HL-60 (cell line): ENCODE results near the gene ABAT.
A peak's percentile ranks its signal among the peaks of the same experiment; 100 is the strongest.

Experiments
- DNase-seq, 2 experiments: peaks; one replicate each; pipeline ENCODE4 v3.0.0-alpha.2; 2010 to 2020; ENCODE audit warnings: low read depth in 1 of 2, low spot score in 1 of 2
- H3K27ac ChIP-seq: fragments of 250-450 bp; sonication (Bioruptor Pico); replicated peaks from 2 replicates; pipeline ENCODE4 v1.5.1; 2020; ENCODE audit warnings: mild to moderate bottlenecking, moderate library complexity
- H3K27me3 ChIP-seq: fragments of 250-450 bp; sonication (Bioruptor Pico); 2 replicates; pipeline ENCODE4 v1.5.1; 2021; ENCODE audit warnings: mild to moderate bottlenecking, moderate library complexity; ENCODE audit not compliant: insufficient read depth, poor library complexity, severe bottlenecking
- H3K4me3 ChIP-seq: replicated peaks from 2 replicates; pipeline ENCODE4 v1.5.1; 2011; ENCODE audit warnings: mild to moderate bottlenecking, control low read depth, low read length; ENCODE audit not compliant: insufficient read depth
- GABPA ChIP-seq: IDR thresholded peaks from 2 replicates; pipeline ENCODE4 v1.6.1; 2012; ENCODE audit warnings: low read depth
- POLR2AphosphoS5 ChIP-seq: IDR thresholded peaks from 2 replicates; pipeline ENCODE4 v1.6.1; 2012; ENCODE audit warnings: low read depth
- SPI1 ChIP-seq: IDR thresholded peaks from 2 replicates; pipeline ENCODE4 v1.6.1; 2012; ENCODE audit warnings: low read depth, mild to moderate bottlenecking, borderline replicate concordance
- TF ChIP-seq, protein P1 (sequence below): IDR thresholded peaks from one replicate; pipeline ENCODE4 v1.5.1; 2011; ENCODE audit warnings: low read length, control low read depth, inconsistent platforms; ENCODE audit not compliant: insufficient read depth
- TF ChIP-seq, protein P2 (sequence below): IDR thresholded peaks from 2 replicates; pipeline ENCODE4 v1.6.1; 2012; ENCODE audit warnings: low read depth; ENCODE audit not compliant: insufficient replicate concordance

Gene ABAT

DNA sequence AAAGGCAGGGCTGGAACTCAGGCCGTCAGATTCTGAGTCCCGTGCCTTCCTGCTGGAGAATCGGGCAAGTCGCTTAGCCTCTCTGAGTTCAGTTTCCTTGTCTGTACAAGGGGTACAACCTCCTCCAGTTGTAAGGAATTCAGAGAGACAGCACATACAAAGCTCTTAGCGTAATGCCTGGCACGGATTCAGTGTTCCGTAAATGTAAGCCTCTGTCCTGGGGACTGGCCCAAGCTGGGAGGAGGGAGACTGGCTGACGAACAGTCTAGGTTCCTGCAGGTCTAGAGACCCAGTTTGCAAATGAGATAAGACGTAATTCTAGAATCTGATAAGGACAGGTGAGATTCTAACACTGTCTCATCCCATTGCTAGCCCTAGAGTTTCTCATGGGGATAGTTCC lies 43.0 kb upstream of the ABAT start:
- no peak for DNase-seq
- no peaks in the 10 kb centered on the region for H3K27me3 ChIP-seq
- no peak overlapping the region; the same call in 1 of the 2 replicates for H3K27ac ChIP-seq
- TF ChIP-seq POLR2AphosphoS5 (no peak), SPI1 (no peak), GABPA (no peak)
- TF ChIP-seq, protein P1, sequence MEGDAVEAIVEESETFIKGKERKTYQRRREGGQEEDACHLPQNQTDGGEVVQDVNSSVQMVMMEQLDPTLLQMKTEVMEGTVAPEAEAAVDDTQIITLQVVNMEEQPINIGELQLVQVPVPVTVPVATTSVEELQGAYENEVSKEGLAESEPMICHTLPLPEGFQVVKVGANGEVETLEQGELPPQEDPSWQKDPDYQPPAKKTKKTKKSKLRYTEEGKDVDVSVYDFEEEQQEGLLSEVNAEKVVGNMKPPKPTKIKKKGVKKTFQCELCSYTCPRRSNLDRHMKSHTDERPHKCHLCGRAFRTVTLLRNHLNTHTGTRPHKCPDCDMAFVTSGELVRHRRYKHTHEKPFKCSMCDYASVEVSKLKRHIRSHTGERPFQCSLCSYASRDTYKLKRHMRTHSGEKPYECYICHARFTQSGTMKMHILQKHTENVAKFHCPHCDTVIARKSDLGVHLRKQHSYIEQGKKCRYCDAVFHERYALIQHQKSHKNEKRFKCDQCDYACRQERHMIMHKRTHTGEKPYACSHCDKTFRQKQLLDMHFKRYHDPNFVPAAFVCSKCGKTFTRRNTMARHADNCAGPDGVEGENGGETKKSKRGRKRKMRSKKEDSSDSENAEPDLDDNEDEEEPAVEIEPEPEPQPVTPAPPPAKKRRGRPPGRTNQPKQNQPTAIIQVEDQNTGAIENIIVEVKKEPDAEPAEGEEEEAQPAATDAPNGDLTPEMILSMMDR, result no peak
- TF ChIP-seq, protein P2, sequence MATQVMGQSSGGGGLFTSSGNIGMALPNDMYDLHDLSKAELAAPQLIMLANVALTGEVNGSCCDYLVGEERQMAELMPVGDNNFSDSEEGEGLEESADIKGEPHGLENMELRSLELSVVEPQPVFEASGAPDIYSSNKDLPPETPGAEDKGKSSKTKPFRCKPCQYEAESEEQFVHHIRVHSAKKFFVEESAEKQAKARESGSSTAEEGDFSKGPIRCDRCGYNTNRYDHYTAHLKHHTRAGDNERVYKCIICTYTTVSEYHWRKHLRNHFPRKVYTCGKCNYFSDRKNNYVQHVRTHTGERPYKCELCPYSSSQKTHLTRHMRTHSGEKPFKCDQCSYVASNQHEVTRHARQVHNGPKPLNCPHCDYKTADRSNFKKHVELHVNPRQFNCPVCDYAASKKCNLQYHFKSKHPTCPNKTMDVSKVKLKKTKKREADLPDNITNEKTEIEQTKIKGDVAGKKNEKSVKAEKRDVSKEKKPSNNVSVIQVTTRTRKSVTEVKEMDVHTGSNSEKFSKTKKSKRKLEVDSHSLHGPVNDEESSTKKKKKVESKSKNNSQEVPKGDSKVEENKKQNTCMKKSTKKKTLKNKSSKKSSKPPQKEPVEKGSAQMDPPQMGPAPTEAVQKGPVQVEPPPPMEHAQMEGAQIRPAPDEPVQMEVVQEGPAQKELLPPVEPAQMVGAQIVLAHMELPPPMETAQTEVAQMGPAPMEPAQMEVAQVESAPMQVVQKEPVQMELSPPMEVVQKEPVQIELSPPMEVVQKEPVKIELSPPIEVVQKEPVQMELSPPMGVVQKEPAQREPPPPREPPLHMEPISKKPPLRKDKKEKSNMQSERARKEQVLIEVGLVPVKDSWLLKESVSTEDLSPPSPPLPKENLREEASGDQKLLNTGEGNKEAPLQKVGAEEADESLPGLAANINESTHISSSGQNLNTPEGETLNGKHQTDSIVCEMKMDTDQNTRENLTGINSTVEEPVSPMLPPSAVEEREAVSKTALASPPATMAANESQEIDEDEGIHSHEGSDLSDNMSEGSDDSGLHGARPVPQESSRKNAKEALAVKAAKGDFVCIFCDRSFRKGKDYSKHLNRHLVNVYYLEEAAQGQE, result no peak
- H3K4me3 ChIP-seq, result no peak overlapping the region

DNA sequence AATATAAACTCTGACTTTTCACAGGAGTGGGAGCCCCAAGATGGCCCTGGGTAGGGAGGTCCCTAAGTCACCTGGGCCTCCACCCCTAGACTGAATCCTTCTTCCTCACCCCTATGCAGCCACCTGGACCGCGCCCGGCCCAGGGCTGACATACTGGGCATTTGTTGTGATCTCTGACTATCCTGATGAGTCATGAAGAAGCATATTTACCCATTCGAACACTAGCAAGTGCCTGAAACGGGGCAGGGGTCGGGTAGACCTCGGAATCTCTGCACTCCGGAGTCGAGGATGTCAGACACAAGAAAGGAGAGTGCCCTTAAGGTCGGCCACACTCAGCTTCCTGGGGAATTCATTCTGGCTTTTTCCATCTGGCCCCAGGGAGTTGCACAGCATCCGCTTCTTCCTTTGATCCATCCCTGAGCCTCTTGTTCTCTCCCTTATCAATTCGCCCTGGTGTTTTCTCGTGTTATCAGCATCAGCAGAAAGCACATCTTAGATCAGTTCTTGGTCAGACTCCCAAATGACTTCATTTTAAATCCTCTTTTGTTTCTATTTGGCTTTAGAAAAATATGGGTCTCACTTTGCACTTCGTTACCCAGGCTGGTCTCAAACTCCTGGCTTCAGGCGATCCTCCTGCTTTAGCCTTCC lies 42.5 kb upstream of the ABAT start:
- Histone ChIP-seq H3K27ac (peak overlapping the region; percentile 70), H3K4me3 (no peak overlapping the region), H3K27me3 (no peaks in the 10 kb centered on the region)
- TF ChIP-seq GABPA (no peak), POLR2AphosphoS5 (no peak), SPI1 (no peak)
- TF ChIP-seq, protein P1, result no peak
- TF ChIP-seq, protein P2, result no peak
- no peak for DNase-seq

DNA sequence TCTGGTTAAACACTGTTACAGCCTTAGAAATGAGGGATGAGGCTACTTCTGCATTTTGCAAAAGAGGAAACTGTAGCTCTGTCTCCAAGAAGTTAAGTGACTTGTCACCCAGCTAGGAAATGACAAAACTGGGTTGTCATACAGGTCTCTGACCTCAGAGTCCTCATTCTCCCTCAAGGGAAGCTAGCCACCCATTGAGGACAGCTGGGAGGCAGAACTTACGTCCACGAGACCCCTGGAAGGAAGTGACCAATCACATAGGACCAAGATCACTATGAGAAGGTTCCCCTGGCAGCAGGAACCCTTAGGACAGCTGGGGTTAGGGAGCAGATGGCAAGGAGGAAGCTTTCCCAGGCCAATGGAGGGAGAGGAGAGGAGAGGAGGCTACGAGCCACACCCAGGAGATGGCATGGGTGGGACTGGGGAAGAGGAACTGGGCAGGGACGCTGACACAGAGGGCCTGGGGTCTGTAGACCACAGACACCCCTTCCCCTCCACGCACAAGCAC lies 41.7 kb upstream of the ABAT start:
- peak overlapping the region; percentile 70 for H3K27ac ChIP-seq
- H3K27me3 ChIP-seq, result no peaks in the 10 kb centered on the region
- TF ChIP-seq POLR2AphosphoS5, result no peak
- peak; percentile 76; the same call in 1 of the 2 replicates for TF ChIP-seq SPI1
- TF ChIP-seq GABPA, result peak; percentile 50; the same call in 1 of the 2 replicates
- peak; percentile 39 to 88 for DNase-seq
- H3K4me3 ChIP-seq, result no peak overlapping the region

DNA sequence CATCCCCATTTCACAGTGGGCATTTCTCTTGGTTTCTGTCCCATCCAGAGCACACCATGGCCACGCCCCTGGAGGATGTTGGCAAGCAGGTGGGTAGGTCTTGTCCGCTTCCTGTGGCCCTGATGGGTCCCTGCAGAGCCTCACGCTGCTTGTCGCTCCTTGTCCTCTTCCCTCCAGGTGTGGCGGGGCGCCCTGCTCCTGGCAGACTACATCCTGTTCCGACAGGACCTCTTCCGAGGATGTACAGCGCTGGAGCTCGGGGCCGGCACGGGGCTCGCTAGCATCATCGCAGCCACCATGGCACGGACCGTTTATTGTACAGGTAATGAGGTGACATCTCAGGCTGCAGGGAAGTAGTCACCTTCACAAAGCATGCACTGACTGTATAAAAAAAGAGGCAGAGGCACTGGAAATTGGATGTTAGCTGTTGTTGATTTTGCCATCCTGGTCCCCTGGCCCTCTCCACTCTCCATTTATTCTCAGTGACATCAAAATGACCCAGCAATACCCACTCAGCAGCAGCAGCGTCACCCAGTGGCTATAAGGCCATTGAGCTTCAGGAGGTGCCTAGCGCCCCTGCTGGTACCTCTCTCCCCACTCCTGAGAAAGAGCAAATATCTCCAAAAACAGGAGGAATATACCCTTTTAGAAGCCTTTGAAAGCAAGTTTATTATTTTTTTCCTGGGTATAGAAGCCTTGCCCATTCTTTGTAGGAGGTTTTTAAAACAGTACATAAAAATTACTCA lies 39.3 kb upstream of the ABAT start:
- Histone ChIP-seq H3K27ac (no peak overlapping the region), H3K27me3 (no peaks in the 10 kb centered on the region), H3K4me3 (no peak overlapping the region)
- TF ChIP-seq, protein P1, result no peak
- no peak for TF ChIP-seq SPI1
- DNase-seq, result no peak
